GM04504 (cell line): ENCODE results near the gene TCF7.

Experiments
- DNase-seq: peaks from one replicate; pipeline ENCODE4 v3.0.0-alpha.2; 2012; ENCODE audit warnings: low read depth

The TCF7 gene

GRCh38 chr5:134113363-134113889, 1.1 kb upstream of the TCF7 start:
- no peak for DNase-seq

- DNase-seq = no peak
Observed at GRCh38 chr5:134114886-134115805, 665 bp downstream of the TCF7 start.

- no peak for DNase-seq
Observed at GRCh38 chr5:134115806-134116175, 1.3 kb downstream of the TCF7 start.

- DNase-seq = no peak
Observed at GRCh38 chr5:134116286-134116685, 1.8 kb downstream of the TCF7 start.

GRCh38 chr5:134116789-134117761, 2.6 kb downstream of the TCF7 start:
- no peak for DNase-seq

GRCh38 chr5:134118212-134118835, 3.8 kb downstream of the TCF7 start:
- DNase-seq = no peak

- no peak for DNase-seq
Observed at GRCh38 chr5:134119720-134120119, 5.2 kb downstream of the TCF7 start.

GRCh38 chr5:134120386-134121138, 6.1 kb downstream of the TCF7 start:
- no peak for DNase-seq

GRCh38 chr5:134122530-134122929, 8.0 kb downstream of the TCF7 start:
- DNase-seq = no peak

- DNase-seq = no peak
Observed at GRCh38 chr5:134123360-134123759, 8.9 kb downstream of the TCF7 start.

- DNase-seq = peak; percentile 69
Observed at GRCh38 chr5:134124289-134125038, 10.0 kb downstream of the TCF7 start.

- DNase-seq = peak; percentile 93
Observed at GRCh38 chr5:134125039-134126015, 10.8 kb downstream of the TCF7 start.

GRCh38 chr5:134127376-134127861, 12.9 kb downstream of the TCF7 start:
- no peak for DNase-seq

GRCh38 chr5:134127988-134128647, 13.6 kb downstream of the TCF7 start:
- no peak for DNase-seq

GRCh38 chr5:134128648-134128995, 14.1 kb downstream of the TCF7 start:
- no peak for DNase-seq

GRCh38 chr5:134129411-134130238, 15.1 kb downstream of the TCF7 start:
- DNase-seq = no peak

GRCh38 chr5:134130239-134130945, 15.9 kb downstream of the TCF7 start:
- no peak for DNase-seq
